ENCODE data around the gene SRRT. TPM values are rescaled to one million over a fixed set of nuclear protein-coding genes. Genes with fewer than 3 reads are reported as not detected.

SRRT gene
- total and polyA plus RNA-seq, 2 of the 4 experiments (the other 2 are of a cell fraction) = 41.4 to 93.5 TPM

GRCh38 chr7:100830396-100830795, 44.5 kb upstream of the SRRT start:
- H2AFZ ChIP-seq (replicated peaks; ENCODE audit: low read length, poor library complexity) = no peak overlapping the region
- H4K91ac ChIP-seq (ENCODE audit: insufficient read depth, low read depth, low read length) = no peak overlapping the region
- no peak overlapping the region for H3K14ac ChIP-seq (replicated peaks; ENCODE audit: low read depth, low read length)
- no peak overlapping the region for H3K4me2 ChIP-seq (ENCODE audit: low read depth, low read length)
- WGBS, 2 experiments (ENCODE audit: extremely low coverage in 2 of 2, insufficient read length in 1 of 2) = no CpG with 5 or more reads among the region's 4 CpGs
- no peak for DNase-seq
- no peak overlapping the region for H3K56ac ChIP-seq (ENCODE audit: extremely low read depth, insufficient read depth, low read length)
- H3K4me1 ChIP-seq (ENCODE audit: control insufficient read depth, insufficient read depth, low read length) = peaks cover 4% of the 10 kb centered on the region; the same call in 1 of the 2 replicates
- dilution Hi-C loops (cut with HindIII; ENCODE audit: low sequenced_read_pairs, unreplicated experiment) = no loop called here
- H3K18ac ChIP-seq (ENCODE audit: low read depth, low read length) = no peak overlapping the region
- ChIA-PET POLR2A (ENCODE audit: unreplicated experiment) (no interaction called here), CTCF (no interaction called here)
- H2BK5ac ChIP-seq (ENCODE audit: low read depth, low read length, poor library complexity, severe bottlenecking) = no peak overlapping the region
- no peak overlapping the region for H3K23ac ChIP-seq (ENCODE audit: low read depth, low read length)
- no peaks in the 10 kb centered on the region for H3K27me3 ChIP-seq (ENCODE audit: control insufficient read depth, insufficient read depth, low read length)
- no peak overlapping the region for H3K4me3 ChIP-seq (ENCODE audit: insufficient read depth, low read depth, low read length)
- no peak overlapping the region for H3K27ac ChIP-seq (ENCODE audit: insufficient read depth, low read length)
- H4K5ac ChIP-seq (ENCODE audit: low read depth, low read length) = no peak overlapping the region
- intact Hi-C loops (cut with micrococcal nuclease) = loop anchor here (10.0 kb wide), 1 partner anchor 246 kb away; the partner anchor contains the start of genes FBXO24 and LRCH4
- no peak overlapping the region for H4K8ac ChIP-seq (ENCODE audit: low read depth in 2 of 2, low read length in 2 of 2)
- no peak overlapping the region for H2BK120ac ChIP-seq (ENCODE audit: low read depth, low read length)
- TF ChIP-seq CHD1 (IDR thresholded peaks at IDR 0.05; ENCODE audit: low read depth, low read length) (no peak), RFX5 (IDR thresholded peaks at IDR 0.05; ENCODE audit: low read depth, low read length) (no peak), ELK1 (IDR thresholded peaks at IDR 0.05; ENCODE audit: borderline replicate concordance, low read depth, low read length) (no peak), MAZ (IDR thresholded peaks at IDR 0.05; ENCODE audit: borderline replicate concordance, low read depth, low read length) (no peak), USF2 (IDR thresholded peaks at IDR 0.05; ENCODE audit: low read depth, low read length) (no peak), CEBPB (IDR thresholded peaks at IDR 0.05; ENCODE audit: low read depth, low read length) (no peak), MXI1 (IDR thresholded peaks at IDR 0.05; ENCODE audit: borderline replicate concordance, low read depth, low read length) (no peak), MAFK (IDR thresholded peaks at IDR 0.05; ENCODE audit: low read depth, low read length) (no peak)
- ATAC-seq (ENCODE audit: low read depth) = no peak
- H3K9me3 ChIP-seq (ENCODE audit: control insufficient read depth, insufficient read depth, low read length) = no peaks in the 10 kb centered on the region
- H3K36me3 ChIP-seq (ENCODE audit: control insufficient read depth, insufficient read depth, low read length) = no peaks in the 10 kb centered on the region
- H3K4ac ChIP-seq (ENCODE audit: low read depth, low read length) = no peak overlapping the region
- H4K20me1 ChIP-seq (ENCODE audit: insufficient read depth, low read length) = peaks cover 11% of the 10 kb centered on the region
- H3K9me1 ChIP-seq (ENCODE audit: insufficient read depth, low read length) = no peaks in the 10 kb centered on the region
- in situ Hi-C loops (cut with MboI; ENCODE audit: low sequenced_read_pairs) = no loop called here
- H3K9ac ChIP-seq (ENCODE audit: low read depth, low read length) = no peak overlapping the region
- no peak overlapping the region for H2AK5ac ChIP-seq (ENCODE audit: low read depth, low read length)
- H2BK20ac ChIP-seq (ENCODE audit: low read depth, low read length) = no peak overlapping the region
- no peak overlapping the region for H2AK9ac ChIP-seq (replicated peaks; ENCODE audit: low read depth, low read length, poor library complexity)
- BruUV-seq (replicated peaks) = no TSS peak
- peaks cover 6 to 20% of the 10 kb centered on the region in 2 experiments; a peak in 3 of 4 replicates for H3K79me1 ChIP-seq (ENCODE audit: low read depth in 1 of 2, low read length in 2 of 2)
- no peak overlapping the region for H2BK15ac ChIP-seq (ENCODE audit: low read depth, low read length)
